Prostate gland (tissue), 2 donors: Measurements from ENCODE around the gene HERC4. TPM values are rescaled to one million over a fixed set of nuclear protein-coding genes. Genes with fewer than 3 reads are reported as not detected.

ENCODE experiments used
- DNase-seq: peaks from one replicate; pipeline ENCODE4 v3.0.0-alpha.2; 2019; ENCODE audit warnings: low spot score
- H3K27ac ChIP-seq, 2 donors: fragments of 200-600 bp; sonication (generic); 2 replicates each; pipeline ENCODE4 v1.5.1; 2017 to 2019
- H3K27me3 ChIP-seq: fragments of 200-600 bp; sonication (generic); replicated peaks from 2 replicates; pipeline ENCODE4 v1.5.1; 2019; ENCODE audit not compliant: insufficient read depth
- H3K36me3 ChIP-seq, 2 donors: fragments of 200-600 bp; sonication (generic); 1 replicate in 1 of 2; 2 replicates in 1 of 2; pipeline versions ENCODE4 v1.5.1 to v1.8.1; 2017 to 2019
- H3K4me1 ChIP-seq: fragments of 200-600 bp; sonication (generic); replicated peaks from 2 replicates; pipeline ENCODE4 v1.5.1; 2019
- H3K4me3 ChIP-seq, 2 donors: fragments of 200-600 bp; sonication (generic); 2 replicates each; pipeline ENCODE4 v1.5.1; 2017 to 2019
- H3K9me3 ChIP-seq: fragments of 200-600 bp; sonication (generic); 2 replicates; pipeline ENCODE4 v1.5.1; 2017
- CTCF ChIP-seq, 4 experiments: fragments of 200-600 bp in 2 of 4; fragments of 450-650 bp in 2 of 4; sonication (generic) in 2 of 4; IDR thresholded peaks; 1 replicate in 3 of 4; 2 replicates in 1 of 4; pipeline ENCODE4 v1.5.1; 2016 to 2019; ENCODE audit warnings: antibody characterized with exemption in 4 of 4, mild to moderate bottlenecking in 2 of 4, moderate library complexity in 2 of 4
- POLR2A ChIP-seq: fragments of 450-650 bp; IDR thresholded peaks from one replicate; pipeline ENCODE4 v1.6.1; 2016; ENCODE audit warnings: antibody characterized with exemption, mild to moderate bottlenecking
- POLR2AphosphoS5 ChIP-seq: sonication (generic); formaldehyde crosslinking; IDR thresholded peaks from one replicate; pipeline ENCODE4 v1.6.1; 2017; ENCODE audit warnings: antibody characterized with exemption
- WGBS: methylation state at CpG from one replicate; pipeline ENCODE4 v1.1.5; 2018; 5-methylcytosine and 5-hydroxymethylcytosine counted together
- intact Hi-C: fragments of 100-400 bp; cut with DNase I; formaldehyde crosslinking; loops from one replicate; pipeline ENCODE4 v1.14.2; 2022
- total RNA-seq, 2 donors: library from RNA; depleted of rRNA; stranded (reverse); fragments of >200 nt; gene quantifications; one replicate each; pipeline ENCODE4 v1.1.0, GENCODE V29; 2016

HERC4 gene
- total RNA-seq, 2 donors from 2014 or later = 27.7 to 40.6 TPM

- Histone ChIP-seq H3K27me3 (no peaks in the 10 kb centered on the region), H3K36me3 (no peaks in the 10 kb centered on the region), H3K4me3 (no peak overlapping the region), H3K27ac (no peak overlapping the region), H3K9me3 (no peaks in the 10 kb centered on the region), H3K4me1 (no peaks in the 10 kb centered on the region)
- DNase-seq = no peak
- 96% methylated on average over 3 of the region's 3 CpGs for WGBS
- intact Hi-C loops = no loop called here
- TF ChIP-seq CTCF (IDR thresholded peaks at IDR 0.05) = no peak
- TF ChIP-seq POLR2AphosphoS5 = no peak
- no peak for TF ChIP-seq POLR2A
These were observed 28.8 kb upstream of the HERC4 start for GRCh38 chr10:68103901-68104300.

- Histone ChIP-seq H3K4me1 (no peaks in the 10 kb centered on the region), H3K4me3 (no peak overlapping the region), H3K27ac (no peak overlapping the region), H3K9me3 (no peaks in the 10 kb centered on the region), H3K36me3 (no peaks in the 10 kb centered on the region), H3K27me3 (no peaks in the 10 kb centered on the region)
- TF ChIP-seq POLR2A = no peak
- TF ChIP-seq POLR2AphosphoS5 = no peak
- TF ChIP-seq CTCF (IDR thresholded peaks at IDR 0.05) = no peak
- intact Hi-C loops = no loop called here
- no peak for DNase-seq
- 80% methylated on average over 4 of the region's 4 CpGs for WGBS
These were observed 28.3 kb upstream of the HERC4 start for GRCh38 chr10:68103261-68103878.

GRCh38 chr10:68101066-68101465 lies 26.0 kb upstream of the HERC4 start:
- no peaks in the 10 kb centered on the region for H3K36me3 ChIP-seq
- DNase-seq = no peak
- no peak overlapping the region for H3K27ac ChIP-seq
- H3K4me1 ChIP-seq = no peaks in the 10 kb centered on the region
- no peak overlapping the region for H3K4me3 ChIP-seq
- H3K27me3 ChIP-seq = no peaks in the 10 kb centered on the region
- intact Hi-C loops = no loop called here
- 92% methylated on average over 2 of the region's 2 CpGs for WGBS
- H3K9me3 ChIP-seq = no peaks in the 10 kb centered on the region
- TF ChIP-seq POLR2A = no peak
- TF ChIP-seq POLR2AphosphoS5 = no peak
- TF ChIP-seq CTCF (IDR thresholded peaks at IDR 0.05) = no peak

- TF ChIP-seq POLR2A = no peak
- no peak for TF ChIP-seq CTCF (IDR thresholded peaks at IDR 0.05)
- TF ChIP-seq POLR2AphosphoS5 = no peak
- no peak for DNase-seq
- Histone ChIP-seq H3K4me3 (no peak overlapping the region), H3K27me3 (no peaks in the 10 kb centered on the region), H3K9me3 (no peaks in the 10 kb centered on the region), H3K36me3 (no peaks in the 10 kb centered on the region), H3K27ac (no peak overlapping the region), H3K4me1 (no peaks in the 10 kb centered on the region)
- intact Hi-C loops = no loop called here
- WGBS = 95% methylated on average over 3 of the region's 3 CpGs
These were observed 24.7 kb upstream of the HERC4 start for GRCh38 chr10:68099736-68100135.

- 39% methylated on average over 4 of the region's 4 CpGs for WGBS
- no peak overlapping the region for H3K27ac ChIP-seq
- TF ChIP-seq CTCF (IDR thresholded peaks at IDR 0.05) (no peak), POLR2A (no peak), POLR2AphosphoS5 (no peak)
- no peaks in the 10 kb centered on the region for H3K36me3 ChIP-seq
- no peaks in the 10 kb centered on the region for H3K4me1 ChIP-seq
- intact Hi-C loops = no loop called here
- H3K9me3 ChIP-seq = no peaks in the 10 kb centered on the region
- H3K27me3 ChIP-seq = no peaks in the 10 kb centered on the region
- no peak for DNase-seq
- no peak overlapping the region for H3K4me3 ChIP-seq
These were observed 21.9 kb upstream of the HERC4 start for GRCh38 chr10:68096913-68097516.
